ENCODE data around the gene APBB1IP.

The APBB1IP gene

DNA sequence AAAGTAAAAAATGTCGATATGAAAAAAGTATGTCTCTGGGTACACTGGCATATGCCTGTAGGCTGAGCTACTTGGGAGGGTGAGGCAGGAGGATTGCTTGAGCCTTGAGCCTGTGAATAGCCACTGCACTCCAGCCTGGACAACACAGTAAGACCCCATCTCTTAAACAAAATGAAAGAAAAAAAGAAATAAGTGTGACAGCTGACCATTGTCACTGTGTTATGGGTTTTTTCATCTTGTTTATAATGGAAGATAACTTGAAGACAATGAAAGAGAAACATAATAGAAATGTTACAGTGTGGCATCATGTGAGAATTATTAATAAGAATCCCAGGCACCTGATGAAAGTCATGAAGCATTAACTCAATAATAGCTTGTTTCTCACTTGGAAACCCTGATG is 75.0 kb downstream of the APBB1IP start:
- no peak for DNase-seq

DNA sequence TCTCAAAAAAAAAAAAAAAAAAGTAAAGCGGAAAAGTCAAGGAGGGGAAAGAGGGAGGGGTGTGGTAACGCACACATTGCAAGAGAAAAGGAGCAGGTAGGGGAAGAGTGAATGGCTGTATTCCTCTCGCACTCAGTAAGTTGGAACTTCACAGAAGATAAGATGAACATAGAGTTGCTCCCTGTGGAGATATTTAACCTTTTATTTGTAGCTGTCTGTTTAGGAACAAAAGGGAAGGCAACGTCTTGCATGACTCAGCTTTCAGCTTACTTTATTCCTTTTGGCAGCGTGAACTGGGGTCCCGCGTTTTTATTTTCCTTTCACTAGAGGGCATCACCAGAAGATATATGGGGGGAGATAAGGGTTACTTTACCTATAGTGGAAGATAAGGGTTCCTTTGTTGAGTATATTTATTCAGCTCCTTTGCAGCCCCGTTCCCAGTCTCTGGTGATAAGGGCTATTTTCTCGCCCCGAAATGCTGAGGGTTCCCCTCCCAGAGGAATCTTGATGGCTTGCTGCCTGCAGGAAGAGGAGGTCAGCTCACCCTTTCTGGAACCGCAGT is 78.5 kb downstream of the APBB1IP start:
- DNase-seq, result no peak

DNA sequence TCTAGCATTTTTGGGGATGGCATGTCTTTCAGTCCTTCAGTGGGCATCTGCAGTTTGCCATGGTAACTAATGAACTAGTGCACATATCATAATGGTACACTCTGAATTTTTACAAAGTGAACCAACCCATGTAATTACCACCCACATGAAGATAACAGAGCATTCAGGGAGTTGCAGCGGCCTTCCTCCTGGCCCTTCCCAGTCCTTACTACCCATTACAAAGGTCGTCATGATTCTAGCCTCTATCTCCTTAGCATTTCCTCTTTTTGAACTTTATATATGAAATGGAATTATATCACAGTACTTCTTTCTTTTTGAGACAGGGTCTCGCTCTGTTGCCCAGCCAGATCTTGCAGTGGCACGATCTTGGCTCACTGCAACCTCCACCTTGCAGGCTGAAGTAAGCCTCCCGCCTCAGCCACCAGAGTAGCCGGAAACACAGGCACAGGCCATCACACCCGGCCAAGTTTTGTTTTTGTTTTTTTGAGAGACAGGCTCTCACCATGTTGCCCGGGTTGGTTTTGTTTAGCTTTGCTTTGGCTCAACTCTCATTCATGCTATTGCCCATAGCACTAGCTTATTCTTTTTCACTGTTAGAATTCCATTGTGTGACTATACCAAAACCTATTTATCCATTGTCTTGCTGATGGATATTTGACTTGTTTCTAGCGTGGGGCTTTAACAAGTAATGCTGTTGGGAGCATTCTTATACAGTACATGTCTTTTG is 79.2 kb downstream of the APBB1IP start:
- DNase-seq, result no peak

DNA sequence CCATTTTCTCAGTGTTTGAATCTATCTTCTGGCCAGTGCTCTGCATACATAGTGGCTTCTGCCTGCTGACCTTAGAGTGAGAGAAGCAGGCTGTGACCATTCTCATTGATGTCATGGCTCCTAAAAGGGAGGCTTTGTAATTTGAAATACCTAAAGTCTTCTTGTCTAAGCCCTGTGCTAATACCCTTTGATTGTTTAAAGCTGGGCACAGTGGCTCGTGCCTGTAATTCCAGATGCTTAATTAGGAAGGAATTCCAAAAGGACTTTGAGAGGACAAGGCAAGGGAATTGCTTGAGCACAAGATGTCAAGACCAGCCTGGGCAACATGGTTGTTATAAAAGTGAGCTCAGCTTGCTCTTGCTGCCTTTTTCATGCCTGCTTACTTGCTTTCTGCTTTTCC is 81.7 kb downstream of the APBB1IP start:
- DNase-seq, result no peak

DNA sequence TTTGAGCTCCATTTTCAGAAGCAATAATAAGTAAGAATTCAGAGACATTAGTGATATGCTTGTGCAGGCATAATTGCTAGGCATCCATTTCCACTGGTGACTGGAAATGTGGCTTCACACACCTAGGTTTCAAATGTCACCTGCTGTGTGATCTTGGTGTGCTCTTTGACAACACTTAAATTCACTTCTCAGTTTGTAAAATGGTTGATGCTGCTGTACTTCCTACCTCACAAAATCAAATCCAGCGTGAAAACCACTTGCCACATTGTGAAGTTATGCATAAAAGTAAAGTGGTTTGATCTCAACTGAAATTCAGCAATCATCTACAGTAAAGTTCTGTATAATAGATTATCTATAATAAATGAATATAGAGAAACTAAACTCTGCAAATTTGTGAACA is 82.4 kb downstream of the APBB1IP start:
- DNase-seq, result no peak

DNA sequence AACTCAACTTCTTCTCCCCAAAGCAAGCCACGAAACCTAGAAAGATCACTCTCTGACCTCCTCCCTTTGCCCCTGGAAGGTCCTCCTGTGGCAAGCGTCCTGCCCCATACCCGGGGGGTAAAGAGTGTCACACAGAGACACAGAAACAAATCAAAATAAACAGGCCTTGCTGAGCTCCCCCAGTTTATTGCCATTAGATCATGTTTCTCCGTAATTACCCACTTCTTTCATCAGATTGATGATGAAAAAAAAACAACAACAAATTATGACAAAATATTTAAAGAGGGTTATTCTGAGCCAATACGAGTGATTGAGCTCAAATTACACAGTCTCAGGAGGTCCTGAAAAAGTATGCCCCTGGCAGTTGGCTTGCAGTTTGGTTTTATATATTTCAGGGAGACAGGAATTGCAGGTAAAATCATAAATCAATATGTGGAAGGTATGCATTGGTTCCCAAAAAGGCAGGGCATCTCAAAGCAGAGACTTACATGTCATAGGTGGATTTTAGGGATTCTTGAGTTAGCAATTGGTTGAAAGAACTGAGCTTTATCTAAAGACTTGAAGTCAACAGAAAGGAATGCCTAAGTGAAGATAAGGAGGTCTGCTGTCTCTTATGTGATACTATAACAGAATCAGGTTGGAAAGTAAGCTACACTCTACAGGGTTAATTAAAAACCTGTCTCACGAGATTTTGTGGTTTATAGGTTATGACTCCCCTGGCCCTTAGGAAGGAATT is 86.2 kb downstream of the APBB1IP start:
- no peak for DNase-seq

DNA sequence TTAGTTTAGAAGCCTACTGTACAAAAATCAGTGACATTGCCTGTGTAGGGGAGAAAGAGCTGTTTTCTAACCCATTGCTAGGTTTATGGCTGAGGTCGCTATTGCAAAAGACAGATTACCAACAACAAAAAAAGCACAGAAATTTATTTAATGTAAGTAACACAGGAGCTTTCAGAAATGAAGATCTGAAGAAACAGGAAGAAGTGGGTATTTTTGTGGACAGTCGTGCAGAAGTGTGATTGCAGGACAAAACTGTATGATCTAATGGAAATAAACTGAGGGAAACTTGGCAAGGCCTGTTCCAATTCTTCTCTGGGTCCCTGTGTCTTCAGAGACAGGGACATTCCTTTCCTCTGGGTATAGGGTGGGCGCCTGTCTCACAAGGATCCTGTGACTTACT is 87.4 kb downstream of the APBB1IP start:
- DNase-seq, result no peak

DNA sequence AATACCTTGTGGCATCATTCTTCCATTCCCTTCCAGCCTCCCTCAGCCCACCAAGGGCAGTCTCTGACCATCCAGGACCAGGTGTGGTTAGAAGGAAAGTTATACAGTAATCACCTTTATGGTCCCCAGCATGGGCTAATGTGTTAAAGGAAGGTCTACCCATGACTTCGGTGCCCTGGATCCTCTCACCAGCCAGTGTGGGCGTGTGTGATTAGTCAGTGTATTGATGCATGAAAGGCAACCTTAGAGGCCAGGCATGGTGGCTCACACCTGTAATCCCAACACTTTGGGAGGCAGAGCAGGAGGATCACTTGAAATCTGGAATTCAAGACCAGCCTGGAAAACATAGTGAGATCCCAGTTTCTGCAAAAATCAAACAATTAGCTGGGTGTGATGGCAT is 88.9 kb downstream of the APBB1IP start:
- DNase-seq, result no peak

DNA sequence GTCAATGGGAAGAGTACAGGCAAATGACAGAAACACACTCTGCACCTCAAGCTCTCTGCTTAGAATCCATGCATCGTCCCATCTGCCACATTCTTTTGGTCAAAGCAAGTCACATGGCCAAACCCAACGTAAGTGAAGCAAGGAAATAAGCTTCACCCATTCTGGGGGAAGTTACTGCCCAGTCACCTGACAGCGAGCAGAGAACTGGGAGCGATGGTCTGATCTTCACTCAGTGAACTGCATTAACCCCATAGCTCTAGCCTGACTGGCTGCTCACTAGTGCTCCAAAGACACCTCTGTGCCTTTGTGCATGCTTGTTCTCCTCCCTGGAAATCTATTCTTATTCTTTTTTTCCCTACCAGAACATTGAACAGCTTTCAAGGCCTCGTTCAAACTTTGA is 89.9 kb downstream of the APBB1IP start:
- DNase-seq, result no peak

DNA sequence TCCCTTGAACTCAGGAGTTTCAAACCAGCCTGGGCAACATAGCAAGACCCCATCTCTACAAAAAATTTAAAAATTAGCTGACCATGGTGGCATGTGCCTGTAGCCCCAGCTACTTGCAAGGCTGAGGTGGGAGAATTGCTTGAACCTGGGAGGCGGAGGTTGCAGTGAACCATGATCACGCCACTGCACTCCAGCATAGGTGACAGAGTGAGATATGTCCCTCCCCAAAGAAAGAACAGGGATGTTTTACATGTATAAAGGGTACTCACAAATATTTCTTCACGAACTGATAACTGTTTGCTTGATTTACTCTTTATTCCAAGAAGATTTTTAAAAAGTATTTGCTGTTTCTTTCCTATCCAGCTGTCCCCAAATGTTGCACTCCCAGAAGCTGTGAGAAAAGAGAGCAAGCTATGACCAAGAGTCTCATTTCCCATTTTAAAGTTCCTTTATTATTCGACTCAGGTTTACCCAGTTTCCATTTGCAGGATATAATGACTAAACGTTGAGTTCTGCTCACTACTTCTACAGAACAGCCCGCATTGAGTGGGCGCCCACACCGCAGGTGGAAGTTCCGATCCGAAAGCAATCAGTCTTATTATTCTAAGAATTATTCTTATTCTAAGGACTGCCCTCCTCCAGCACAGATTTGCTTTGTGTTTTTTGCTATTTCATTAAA is 90.7 kb downstream of the APBB1IP start:
- DNase-seq, result no peak

DNA sequence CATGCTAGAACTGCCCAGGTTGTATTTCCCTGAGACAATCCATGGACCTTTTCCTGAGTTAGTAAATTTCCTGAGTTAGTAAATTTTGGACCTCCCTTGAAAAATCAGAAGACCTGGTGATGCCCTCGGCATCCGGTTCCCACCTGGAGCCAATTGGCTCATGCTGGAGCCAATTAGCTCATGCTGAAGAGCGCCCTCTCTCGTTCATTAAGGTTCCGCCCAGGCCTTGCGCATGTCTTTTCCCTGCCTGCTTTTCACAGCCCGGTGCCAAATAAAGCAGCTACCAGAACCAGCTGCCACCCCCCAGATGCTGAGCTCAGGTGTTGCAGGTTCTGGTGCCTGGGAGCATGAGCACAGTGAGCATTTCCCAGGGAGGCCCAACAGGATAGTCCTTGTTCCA is 96.2 kb downstream of the APBB1IP start:
- no peak for DNase-seq

DNA sequence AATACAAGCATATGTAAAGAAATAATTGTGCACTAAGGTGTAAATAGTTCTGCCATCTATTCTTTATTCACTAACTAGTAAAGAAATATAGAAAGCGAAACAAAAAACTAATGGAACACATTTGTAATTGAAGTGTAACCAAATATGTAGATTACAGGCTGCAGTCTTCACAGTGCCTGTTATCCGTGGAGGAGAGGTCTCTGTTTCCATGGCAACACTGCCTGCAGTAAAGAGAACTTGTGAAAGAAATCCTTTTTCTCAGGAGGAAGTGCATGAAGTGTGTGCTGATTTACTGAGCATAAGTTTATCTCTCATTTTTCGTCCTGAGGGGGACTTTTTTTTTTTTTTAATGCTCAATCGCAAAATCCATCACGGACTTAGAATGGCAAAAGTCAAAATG is 102.5 kb downstream of the APBB1IP start:
- DNase-seq, result no peak

DNA sequence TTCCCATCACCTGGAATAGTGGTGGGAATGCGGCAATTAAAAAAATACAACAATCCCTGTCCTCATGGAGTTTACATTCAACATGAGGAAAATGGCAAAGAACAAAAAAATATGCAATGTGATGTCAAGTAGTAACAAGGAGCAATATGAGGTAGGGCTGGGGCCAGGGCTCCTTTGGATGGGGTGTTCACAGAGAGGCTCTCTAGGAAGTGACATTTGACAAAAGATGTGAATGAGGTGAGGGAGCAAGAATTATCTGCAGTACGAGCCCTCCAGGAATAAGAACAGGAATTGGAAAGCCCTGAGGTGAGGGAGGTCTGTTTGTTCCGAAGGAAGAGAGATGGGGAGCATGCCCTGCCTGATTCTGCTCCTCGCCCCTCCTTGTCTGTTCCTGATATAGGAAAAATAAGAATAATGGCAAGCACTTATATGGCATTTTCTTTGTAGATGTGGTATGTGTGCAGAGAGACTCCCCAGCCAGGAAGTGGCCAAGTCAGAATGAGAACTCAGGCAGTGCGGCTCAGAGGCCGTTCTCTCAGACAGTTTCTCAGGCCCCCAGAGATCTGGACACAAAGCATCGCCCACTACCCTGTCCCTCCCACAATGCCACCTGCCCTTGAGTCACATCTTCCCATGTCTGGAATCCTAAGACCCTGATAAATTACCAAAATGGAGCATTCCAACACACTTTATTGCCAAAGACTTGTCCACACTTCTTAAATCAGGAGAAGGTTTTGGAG is 105.6 kb downstream of the APBB1IP start:
- DNase-seq, result no peak

DNA sequence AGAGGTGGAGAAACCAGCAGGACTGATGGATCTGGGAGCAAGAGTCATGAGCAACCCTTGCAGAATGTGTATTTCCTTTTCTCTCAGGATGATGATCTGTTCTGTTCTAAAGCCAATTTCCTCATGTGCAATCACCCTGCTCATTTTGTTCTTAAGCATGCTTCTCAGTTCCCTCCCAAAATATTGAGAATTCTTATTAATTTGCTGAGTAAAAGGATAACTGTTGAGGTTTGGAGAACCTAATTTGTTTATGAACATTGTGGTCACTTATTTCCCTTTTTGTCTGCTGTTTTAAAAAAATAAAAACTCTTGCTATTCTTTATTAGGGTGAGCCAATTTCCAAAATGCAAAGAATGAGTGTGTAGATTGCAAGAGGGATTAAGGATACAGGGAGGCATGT is 106.8 kb downstream of the APBB1IP start:
- DNase-seq, result no peak

DNA sequence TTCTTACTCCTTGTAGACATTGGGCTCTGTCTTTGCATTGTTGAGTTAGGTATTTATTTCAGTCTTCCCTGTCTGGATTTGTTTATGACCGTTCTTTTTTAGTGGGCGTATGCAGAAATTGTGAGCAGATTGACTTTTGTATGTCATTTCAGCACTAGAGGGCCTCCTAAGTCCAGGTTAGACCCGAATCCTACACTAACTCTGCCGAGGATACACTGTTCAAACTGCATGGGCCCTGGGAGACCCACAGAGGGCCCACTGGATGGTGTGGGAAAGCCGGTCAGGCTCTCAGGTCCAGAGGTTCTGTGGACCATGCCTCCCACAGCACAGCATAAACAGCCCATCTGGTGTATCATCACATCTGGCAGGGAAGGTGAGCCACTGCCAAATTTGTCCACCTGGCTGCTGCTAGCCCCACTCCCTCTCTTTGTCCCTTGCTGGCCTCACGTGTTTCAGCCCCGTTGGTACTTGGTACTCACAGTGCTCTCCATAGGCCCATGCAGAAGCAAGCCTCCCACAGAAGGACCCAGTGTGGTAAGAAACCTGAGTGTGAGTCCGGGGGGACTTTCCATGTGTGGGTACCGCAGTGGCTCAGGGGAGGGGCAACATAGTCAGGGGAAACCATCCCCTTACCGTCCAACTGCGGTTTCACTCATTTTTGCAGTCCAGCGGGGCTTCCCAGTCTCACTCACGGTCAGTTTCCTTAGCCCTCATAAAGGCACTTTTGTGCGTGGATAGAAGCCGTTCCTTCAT is 112.8 kb downstream of the APBB1IP start:
- no peak for DNase-seq

DNA sequence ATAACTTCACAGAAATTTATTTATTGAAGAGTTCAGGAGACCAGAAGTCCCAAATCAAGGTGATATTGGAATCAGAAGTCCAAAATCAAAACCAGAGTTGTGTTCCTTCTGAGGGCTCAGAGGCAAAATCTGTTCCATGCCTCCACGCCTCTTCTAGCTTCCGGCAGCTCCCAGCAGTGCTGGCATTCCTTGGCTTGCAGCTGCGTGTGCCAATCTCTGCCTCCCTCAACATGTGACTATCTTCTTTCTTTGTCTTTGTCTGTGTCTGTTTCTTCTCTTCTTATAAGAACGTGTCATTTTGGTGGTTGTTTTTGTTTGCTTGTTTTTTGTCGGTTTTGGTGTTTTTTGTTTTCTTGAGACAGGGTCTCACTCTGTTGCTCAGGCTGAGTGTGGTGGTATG is 116.1 kb downstream of the APBB1IP start:
- no peak for DNase-seq

DNA sequence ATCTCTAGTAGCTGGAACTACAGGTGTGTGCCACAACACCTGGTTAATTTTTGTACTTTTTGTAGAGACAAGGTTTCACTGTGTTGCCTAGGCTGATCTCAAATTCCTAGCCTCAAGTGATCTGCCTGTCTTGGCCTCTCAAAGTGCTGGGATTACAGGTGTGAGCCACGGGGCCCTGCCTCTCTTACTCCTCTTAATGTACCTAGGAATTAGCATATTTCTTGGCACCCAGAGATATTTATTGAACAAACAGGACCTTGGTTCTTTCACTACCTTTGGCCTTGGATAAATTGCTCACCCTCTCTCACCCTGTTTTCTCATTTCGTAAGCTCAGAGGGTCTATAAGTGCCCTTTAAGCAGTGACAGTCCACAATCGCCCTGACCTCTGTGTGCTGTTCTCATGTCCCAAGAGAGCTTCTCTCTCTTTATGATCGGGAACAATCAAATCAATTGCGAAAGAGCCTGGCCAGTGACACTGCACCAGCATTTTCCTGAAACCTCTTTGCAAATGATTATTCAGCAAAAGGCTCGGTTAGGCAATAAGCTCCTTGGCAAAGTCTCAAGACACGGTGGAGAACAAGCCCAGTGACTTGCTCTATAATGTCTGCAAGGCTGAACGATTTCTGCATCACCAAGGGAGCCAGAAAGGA is 117.7 kb downstream of the APBB1IP start:
- DNase-seq, result no peak

DNA sequence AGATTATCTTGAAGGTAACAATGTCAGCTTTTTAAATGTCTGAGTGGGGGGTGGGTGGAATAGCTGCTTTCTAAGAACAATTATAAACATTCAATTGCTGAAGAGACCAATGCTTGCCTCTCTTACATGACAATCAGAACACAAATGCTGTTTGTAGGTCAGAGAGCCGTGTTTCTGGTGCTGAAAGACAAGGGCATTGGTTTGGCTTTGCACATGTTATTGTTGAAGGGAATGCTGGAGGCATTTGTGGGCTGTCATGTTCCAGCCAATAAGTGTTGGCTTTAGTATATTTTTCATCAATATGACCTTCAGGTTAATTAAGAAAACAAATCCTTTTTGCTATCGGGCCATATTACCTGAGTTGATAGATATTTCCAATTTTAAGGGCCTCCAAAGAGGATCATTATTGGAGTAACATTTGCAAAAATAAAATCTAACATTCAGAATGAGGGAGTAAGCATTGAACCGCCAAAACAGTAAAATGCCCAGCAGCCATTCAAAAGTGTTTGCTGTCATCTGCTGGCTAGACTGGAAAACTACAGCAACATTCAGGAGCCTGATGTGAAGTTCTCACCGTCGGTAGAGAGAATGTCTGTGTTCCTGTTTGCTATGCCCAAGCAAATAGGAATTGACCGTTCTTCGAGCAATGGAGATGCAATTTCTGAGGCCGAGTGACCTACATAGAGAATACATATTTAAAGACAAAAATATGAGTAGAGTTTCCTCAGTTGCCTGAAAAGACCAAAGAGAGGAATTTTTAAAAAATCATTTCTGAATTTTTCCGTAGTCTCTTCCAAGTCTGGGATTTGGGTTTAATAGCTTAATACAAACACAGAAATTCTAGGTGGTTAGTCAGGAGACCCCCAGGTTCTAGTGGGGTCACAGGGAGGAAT is 118.9 kb downstream of the APBB1IP start:
- DNase-seq, result peak; percentile 23

DNA sequence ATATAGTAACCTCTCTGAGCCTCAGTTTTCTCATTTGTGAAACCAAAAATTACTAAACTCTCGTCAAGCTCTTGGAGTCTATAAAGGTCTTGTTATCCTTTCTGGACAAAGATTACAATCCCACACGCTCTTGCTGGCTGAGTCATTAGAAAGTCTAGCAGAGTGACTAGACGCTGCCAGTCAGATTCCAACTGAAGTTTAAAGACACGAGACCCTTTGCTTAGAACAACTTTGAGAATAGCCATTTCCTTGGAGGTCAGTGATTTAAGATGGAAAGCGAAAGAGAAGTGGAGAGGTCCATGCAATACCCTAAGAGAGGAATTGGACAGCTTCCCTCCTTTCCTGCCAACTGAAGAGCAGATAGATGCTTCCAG is 119.5 kb downstream of the APBB1IP start:
- DNase-seq, result no peak

DNA sequence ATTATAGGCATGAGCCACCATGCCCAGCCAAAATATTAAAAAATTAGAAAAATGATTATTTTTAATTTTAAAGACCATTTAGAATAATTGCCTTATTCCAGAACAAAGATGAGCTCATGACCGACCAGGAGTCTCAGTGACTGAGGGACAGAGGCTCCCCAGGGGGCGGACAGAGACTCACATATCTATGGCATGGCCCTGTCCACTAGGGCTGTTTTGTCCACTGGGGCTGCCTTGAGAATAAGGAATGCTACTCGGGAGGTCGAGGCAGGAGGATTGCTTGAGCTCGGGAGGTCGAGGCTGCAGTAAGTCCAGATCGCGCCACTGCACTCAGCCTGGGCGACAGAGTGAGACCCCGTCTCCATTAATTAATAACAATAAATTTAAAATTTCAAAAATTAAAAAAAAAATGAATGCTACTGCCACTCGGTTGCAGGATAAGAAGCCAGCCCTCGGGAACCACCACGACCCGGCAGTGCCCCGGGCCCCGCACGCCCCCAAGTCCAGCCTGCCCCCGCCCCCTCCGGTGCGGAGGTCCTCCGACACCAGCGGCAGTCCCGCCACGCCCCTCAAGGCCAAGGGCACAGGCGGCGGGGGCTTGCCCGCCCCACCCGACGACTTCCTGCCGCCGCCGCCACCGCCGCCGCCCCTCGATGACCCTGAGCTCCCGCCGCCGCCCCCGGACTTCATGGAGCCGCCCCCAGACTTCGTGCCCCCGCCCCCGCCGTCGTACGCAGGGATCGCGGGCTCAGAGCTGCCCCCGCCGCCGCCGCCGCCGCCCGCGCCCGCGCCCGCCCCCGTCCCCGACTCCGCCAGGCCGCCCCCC is 128.6 kb downstream of the APBB1IP start:
- no peak for DNase-seq
